GM20000 (cell line): ENCODE data around the gene IRF8.
"Not testable (repeated sequence)": the region's sequence is repeated elsewhere in the genome, so short reads cannot be mapped to it uniquely, and the experiment has no call there.

Experiments
- DNase-seq: peaks from one replicate; pipeline ENCODE4 v3.0.0; 2012; ENCODE audit warnings: low spot score
- CTCF ChIP-seq: IDR thresholded peaks from 2 replicates; pipeline ENCODE4 v1.5.1; 2012; ENCODE audit warnings: mild to moderate bottlenecking, control low read depth; ENCODE audit errors: extremely low read depth, missing control alignments

Gene IRF8

GRCh38 chr16:85941863-85942644, 43.1 kb downstream of the IRF8 start:
- no peak for DNase-seq
- TF ChIP-seq CTCF: no peak

GRCh38 chr16:85942659-85943058, 43.7 kb downstream of the IRF8 start:
- DNase-seq: not testable (repeated sequence)

GRCh38 chr16:85943711-85944110, 44.7 kb downstream of the IRF8 start:
- no peak for DNase-seq
- no peak for TF ChIP-seq CTCF

- TF ChIP-seq CTCF: no peak
- no peak for DNase-seq
Observed at GRCh38 chr16:85944572-85945423, 45.8 kb downstream of the IRF8 start.

GRCh38 chr16:85945424-85945751, 46.4 kb downstream of the IRF8 start:
- no peak for DNase-seq
- TF ChIP-seq CTCF: no peak

- TF ChIP-seq CTCF: no peak
- no peak for DNase-seq
Observed at GRCh38 chr16:85946541-85947124, 47.7 kb downstream of the IRF8 start.

GRCh38 chr16:85947230-85948137, 48.5 kb downstream of the IRF8 start:
- peak; percentile 72 for DNase-seq
- no peak for TF ChIP-seq CTCF
